ENCODE measurements around the gene ZNF487. TPM values are rescaled to one million over a fixed set of nuclear protein-coding genes. Genes with fewer than 3 reads are reported as not detected.
"Not testable (repeated sequence)": the region's sequence is repeated elsewhere in the genome, so short reads cannot be mapped to it uniquely, and the experiment has no call there.

ZNF487 gene
- total and polyA plus RNA-seq, 8 donors: 0.45 to 11.0 (median 4.5) TPM

- Histone ChIP-seq H3K36me3 (peaks cover 82 to 98% (median 95%) of the 10 kb centered on the region in 4 donors), H3K4me3 (no peak overlapping the region), H3K4me1 (peaks cover 18 to 66% (median 51%) of the 10 kb centered on the region in 4 donors), H3K27me3 (no peaks in the 10 kb centered on the region), H3K9me3 (no peaks in the 10 kb centered on the region), H3K27ac (peak overlapping the region in 1 of 5 donors; percentile 45)
- 73 to 79% (median 77%) methylated on average over 5 of the region's 5 CpGs for WGBS, 5 donors
- intact Hi-C loops (cut with DNase I; ENCODE audit: low total_unique reads): loop anchor here (5.0 kb wide), 1 partner anchor 62 kb away; no protein-coding TSS in a partner anchor
- DNase-seq: no peak
- TF ChIP-seq CTCF (IDR thresholded peaks at IDR 0.05) (no peak), POLR2A (IDR thresholded peaks at IDR 0.05) (no peak), EP300 (IDR thresholded peaks at IDR 0.05) (no peak), POLR2AphosphoS5 (IDR thresholded peaks at IDR 0.05) (no peak)
These were observed 46.6 kb upstream of the ZNF487 start for GRCh38 chr10:43390333-43390732.

DNA sequence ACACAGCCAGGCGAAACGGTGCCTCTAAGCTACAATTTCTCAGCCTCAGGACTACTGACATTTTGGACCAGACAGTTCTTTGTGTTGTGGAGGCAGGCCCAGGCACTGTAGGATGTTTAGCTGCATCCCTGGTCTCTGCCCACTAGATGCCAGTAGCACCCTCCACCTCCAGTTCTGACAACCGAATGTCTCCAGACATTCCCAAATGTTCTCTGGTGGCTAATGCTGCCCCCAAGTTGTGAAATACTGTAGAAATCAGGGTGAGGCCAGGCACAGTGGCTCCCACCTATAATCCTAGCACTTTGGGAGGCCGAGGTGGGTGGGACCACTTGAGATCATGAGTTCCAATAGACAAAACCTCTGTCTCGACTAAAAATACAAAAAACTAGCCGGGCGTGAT, 46.2 kb upstream of the ZNF487 start:
- 55 to 64% (median 61%) methylated on average over 7 of the region's 7 CpGs for WGBS, 5 donors

GRCh38 chr10:43391496-43391895, 45.4 kb upstream of the ZNF487 start:
- Histone ChIP-seq H3K27ac (peak overlapping the region in 3 of 5 donors; percentile 7 to 45 (median 10)), H3K4me1 (peaks cover 24 to 76% (median 61%) of the 10 kb centered on the region in 4 donors), H3K27me3 (no peaks in the 10 kb centered on the region), H3K9me3 (no peaks in the 10 kb centered on the region), H3K4me3 (no peak overlapping the region), H3K36me3 (peaks cover 76 to 86% (median 84%) of the 10 kb centered on the region in 4 donors)
- DNase-seq: no peak
- intact Hi-C loops (cut with DNase I; ENCODE audit: low total_unique reads): loop anchor here (5.0 kb wide), 1 partner anchor 61 kb away; no protein-coding TSS in a partner anchor
- TF ChIP-seq CTCF (IDR thresholded peaks at IDR 0.05) (no peak), EP300 (IDR thresholded peaks at IDR 0.05) (no peak), POLR2AphosphoS5 (IDR thresholded peaks at IDR 0.05) (no peak), POLR2A (IDR thresholded peaks at IDR 0.05) (no peak)
- 80 to 89% (median 85%) methylated on average over 6 of the region's 6 CpGs for WGBS, 5 donors

More for the DNA sequence above, 46.2 kb upstream of the ZNF487 start:
- Histone ChIP-seq H3K27me3 (no peaks in the 10 kb centered on the region), H3K4me1 (peaks cover 23 to 71% (median 55%) of the 10 kb centered on the region in 4 donors), H3K27ac (peak overlapping the region in 4 of 5 donors; percentile 6 to 45 (median 8)), H3K9me3 (no peaks in the 10 kb centered on the region), H3K36me3 (peaks cover 81 to 94% (median 91%) of the 10 kb centered on the region in 4 donors), H3K4me3 (no peak overlapping the region)
- peak in 1 of 2 donors; percentile 59 for DNase-seq
- intact Hi-C loops (cut with DNase I; ENCODE audit: low total_unique reads): loop anchor here (5.0 kb wide), 1 partner anchor 62 kb away; no protein-coding TSS in a partner anchor
- TF ChIP-seq POLR2AphosphoS5 (IDR thresholded peaks at IDR 0.05): no peak
- TF ChIP-seq CTCF (IDR thresholded peaks at IDR 0.05): peak in 4 of 7 experiments; percentile 8 to 31 (median 18)

- WGBS, 5 donors: 71 to 77% (median 75%) methylated on average over 3 of the region's 3 CpGs
- no peaks in the 10 kb centered on the region for H3K27me3 ChIP-seq
- H3K9me3 ChIP-seq: no peaks in the 10 kb centered on the region
- peaks cover 63 to 74% (median 71%) of the 10 kb centered on the region in 4 donors for H3K36me3 ChIP-seq
- peak overlapping the region in 2 of 5 donors; percentile 10 to 22 for H3K27ac ChIP-seq
- no peak for TF ChIP-seq POLR2AphosphoS5 (IDR thresholded peaks at IDR 0.05)
- TF ChIP-seq CTCF (IDR thresholded peaks at IDR 0.05): no peak
- TF ChIP-seq EP300 (IDR thresholded peaks at IDR 0.05): no peak
- no peak for TF ChIP-seq POLR2A (IDR thresholded peaks at IDR 0.05)
- H3K4me1 ChIP-seq: peaks cover 27 to 81% (median 65%) of the 10 kb centered on the region in 4 donors
- DNase-seq: no peak
- intact Hi-C loops (cut with DNase I; ENCODE audit: low total_unique reads): loop anchor here (5.0 kb wide), 1 partner anchor 60 kb away; no protein-coding TSS in a partner anchor
- no peak overlapping the region for H3K4me3 ChIP-seq
These were observed 44.2 kb upstream of the ZNF487 start for GRCh38 chr10:43392748-43393147.

GRCh38 chr10:43393186-43393585, 43.7 kb upstream of the ZNF487 start:
- not testable (repeated sequence) for DNase-seq, H3K4me3 ChIP-seq, H3K27me3 ChIP-seq, H3K9me3 ChIP-seq
- Histone ChIP-seq H3K4me1 (peaks cover 31 to 85% (median 69%) of the 10 kb centered on the region in 4 donors), H3K27ac (peak overlapping the region in 3 of 5 donors; percentile 1 to 58 (median 22)), H3K36me3 (peaks cover 59 to 70% (median 67%) of the 10 kb centered on the region in 4 donors)
- intact Hi-C loops (cut with DNase I; ENCODE audit: low total_unique reads): loop anchor here (5.0 kb wide), 1 partner anchor 59 kb away; no protein-coding TSS in a partner anchor
- 88 to 95% (median 91%) methylated on average over 11 of the region's 11 CpGs for WGBS, 5 donors
